Activated T-helper 2 cell treated with anti-CD3 and anti-CD28 coated beads, Interferon-gamma antibody, Interleukin-2, Interleukin-4, amounts not matched to agents 10 μg/mL and 5 μg/mL and 100 μg/mL, durations not matched to agents 14 hours and 24 hours and 36 hours (primary cell): Measurements from ENCODE around the gene GYG2. TPM values are rescaled to one million over a fixed set of nuclear protein-coding genes. Genes with fewer than 3 reads are reported as not detected.
"Not testable (repeated sequence)": the region's sequence is repeated elsewhere in the genome, so short reads cannot be mapped to it uniquely, and the experiment has no call there.

ENCODE experiments used
- DNase-seq: peaks from one replicate; pipeline ENCODE4 v3.0.0; 2021; ENCODE audit warnings: low spot score
- H3K27ac Mint-ChIP-seq: one replicate; pipeline ENCODE4 v1.8.0; 2021; ENCODE audit warnings: mixed read lengths
- H3K27me3 Mint-ChIP-seq: one replicate; pipeline ENCODE4 v1.8.0; 2021; ENCODE audit warnings: low read depth, mixed read lengths
- H3K36me3 Mint-ChIP-seq: one replicate; pipeline ENCODE4 v1.8.0; 2021; ENCODE audit warnings: low read depth, mixed read lengths
- H3K4me1 Mint-ChIP-seq: one replicate; pipeline ENCODE4 v1.8.0; 2021; ENCODE audit warnings: low read depth, mixed read lengths
- H3K4me3 Mint-ChIP-seq: one replicate; pipeline ENCODE4 v1.8.0; 2021; ENCODE audit warnings: low read depth, mild to moderate bottlenecking, moderate library complexity, mixed read lengths
- H3K9me3 Mint-ChIP-seq: one replicate; pipeline ENCODE4 v1.8.0; 2021; ENCODE audit warnings: mixed read lengths
- intact Hi-C: fragments of 100-400 bp; cut with micrococcal nuclease; formaldehyde crosslinking; loops from one replicate; pipeline ENCODE4 v1.15.1; 2023
- total RNA-seq: library from RNA; stranded (reverse); gene quantifications from 2 replicates; pipeline ENCODE4 v1.2.3, GENCODE V29; 2022

Gene GYG2
- not detected in 2 replicates for total RNA-seq

DNA sequence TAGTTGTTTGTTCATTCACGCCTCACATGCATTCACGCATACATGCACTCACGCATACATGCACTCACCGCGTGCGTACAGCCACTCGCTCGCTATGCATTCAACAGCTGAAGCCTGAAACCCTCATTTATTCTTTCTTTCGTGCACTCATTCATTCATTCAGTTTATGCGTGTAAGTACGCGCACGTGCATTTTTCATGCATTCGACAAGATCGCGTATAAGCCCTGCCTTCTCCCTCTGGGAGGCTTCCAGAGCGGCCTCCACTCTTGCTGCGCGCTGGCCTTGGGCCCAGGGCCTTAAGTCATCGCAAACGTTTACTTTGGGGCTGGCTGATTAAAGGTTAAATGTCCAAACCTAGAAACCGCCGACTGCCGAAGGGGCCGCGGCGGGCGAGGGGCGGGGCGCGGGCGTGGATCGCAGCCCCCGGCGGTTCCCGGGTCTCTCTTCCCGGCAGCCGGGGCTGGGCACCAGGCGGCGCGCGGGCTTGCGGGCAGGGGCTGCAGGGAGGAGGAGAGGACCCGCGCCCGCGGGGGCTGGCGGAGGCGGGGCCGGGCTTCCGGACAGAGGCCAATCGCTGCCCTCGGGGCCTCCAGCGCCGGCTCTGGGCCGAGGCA, at the start of gene GYG2:
Gene GYG2 (plus strand): TSS at position 587 of the 615 bp plus-strand sequence. CDS start 1,259 bp downstream, outside the sequence.
- no peak for DNase-seq
- no peaks in the 10 kb centered on the region for H3K4me1 Mint-ChIP-seq
- intact Hi-C loops: no loop called here
- peaks cover 5% of the 10 kb centered on the region for H3K27me3 Mint-ChIP-seq
- H3K9me3 Mint-ChIP-seq: no peaks in the 10 kb centered on the region
- no peaks in the 10 kb centered on the region for H3K36me3 Mint-ChIP-seq
- H3K4me3 Mint-ChIP-seq: no peak within 1 kb of the TSS
- H3K27ac Mint-ChIP-seq: no peak within 1 kb of the TSS

DNA sequence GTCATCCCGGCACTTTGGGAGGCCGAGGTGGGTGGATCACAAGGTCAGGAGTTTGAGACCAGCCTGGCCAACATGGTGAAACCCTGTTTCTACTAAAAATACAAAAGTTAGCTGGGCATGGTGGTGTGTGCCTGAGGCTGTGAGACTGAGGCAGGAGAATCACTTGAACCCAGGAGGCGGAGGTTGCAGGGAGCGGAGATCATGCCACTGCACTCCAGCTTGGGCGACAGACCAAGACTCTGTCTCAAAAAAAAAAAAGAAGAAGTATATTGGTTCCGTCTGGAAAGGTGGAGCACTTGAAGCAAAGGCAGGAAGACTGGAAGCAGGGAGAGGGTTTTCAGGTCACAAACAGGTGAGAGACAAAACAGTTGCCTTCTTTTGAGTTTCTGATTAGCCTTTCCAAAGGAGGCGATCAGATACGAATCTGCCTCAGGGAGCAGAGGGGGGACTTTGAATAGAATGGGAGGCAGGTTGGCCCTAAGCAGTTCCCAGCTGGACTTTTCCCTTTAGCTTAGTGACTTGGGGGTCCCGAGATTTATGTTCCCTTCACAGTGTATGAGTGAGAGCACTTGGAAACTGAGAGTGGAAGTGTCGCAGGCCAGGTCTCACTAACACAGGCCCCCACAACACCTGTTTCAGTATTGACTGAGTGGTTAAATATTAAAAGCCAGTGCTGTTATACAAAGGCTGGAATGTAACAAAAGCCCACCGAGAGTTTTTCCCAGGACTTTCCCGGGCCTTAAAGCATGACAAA, 48.1 kb upstream of the GYG2 start:
- H3K27ac Mint-ChIP-seq, H3K4me1 Mint-ChIP-seq, H3K9me3 Mint-ChIP-seq, H3K4me3 Mint-ChIP-seq, H3K27me3 Mint-ChIP-seq, DNase-seq, intact Hi-C loops, H3K36me3 Mint-ChIP-seq: not testable (repeated sequence)

DNA sequence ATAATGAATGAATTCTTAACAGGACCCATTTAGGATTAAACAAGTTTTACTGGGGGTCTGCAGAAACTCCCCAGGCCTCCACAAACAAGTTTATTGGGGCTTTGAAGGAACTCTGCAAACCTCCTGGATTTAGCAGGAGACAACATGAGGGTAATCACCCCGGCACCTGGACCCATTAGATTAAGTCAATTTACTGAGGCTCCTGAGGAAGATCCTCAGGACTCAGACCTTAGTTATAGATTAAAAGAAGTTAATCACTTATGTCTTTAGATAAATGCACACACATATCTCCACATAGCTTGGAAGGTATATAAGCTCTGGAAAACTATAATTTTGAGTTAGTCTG, 47.5 kb upstream of the GYG2 start:
- Mint-ChIP-seq H3K4me3 (no peak overlapping the region), H3K27ac (no peak overlapping the region), H3K4me1 (no peaks in the 10 kb centered on the region), H3K36me3 (no peaks in the 10 kb centered on the region), H3K9me3 (no peaks in the 10 kb centered on the region), H3K27me3 (peaks cover 4% of the 10 kb centered on the region)
- no peak for DNase-seq
- intact Hi-C loops: no loop called here

DNA sequence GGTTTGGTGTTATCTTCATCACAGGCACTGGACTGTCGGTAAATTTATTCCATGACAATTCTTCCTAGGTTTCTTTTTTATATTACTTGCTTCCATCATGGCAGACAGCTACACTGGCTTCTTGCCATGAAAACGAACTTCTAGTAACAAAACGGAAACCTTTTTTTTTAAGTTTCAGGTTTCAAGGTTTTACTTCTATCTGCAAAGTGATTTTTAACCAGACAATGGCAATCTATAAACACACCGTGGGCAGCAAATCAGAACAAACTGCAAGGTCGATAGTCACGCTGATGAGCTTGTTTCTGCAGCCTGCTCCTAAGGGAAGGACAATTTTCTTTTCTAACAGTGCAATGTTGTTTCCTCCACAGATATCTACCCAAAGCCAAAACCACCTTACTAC, 47.0 kb upstream of the GYG2 start:
- Mint-ChIP-seq H3K27ac (no peak overlapping the region), H3K9me3 (no peaks in the 10 kb centered on the region), H3K4me3 (no peak overlapping the region), H3K4me1 (no peaks in the 10 kb centered on the region), H3K36me3 (no peaks in the 10 kb centered on the region), H3K27me3 (peaks cover 4% of the 10 kb centered on the region)
- intact Hi-C loops: no loop called here
- no peak for DNase-seq

DNA sequence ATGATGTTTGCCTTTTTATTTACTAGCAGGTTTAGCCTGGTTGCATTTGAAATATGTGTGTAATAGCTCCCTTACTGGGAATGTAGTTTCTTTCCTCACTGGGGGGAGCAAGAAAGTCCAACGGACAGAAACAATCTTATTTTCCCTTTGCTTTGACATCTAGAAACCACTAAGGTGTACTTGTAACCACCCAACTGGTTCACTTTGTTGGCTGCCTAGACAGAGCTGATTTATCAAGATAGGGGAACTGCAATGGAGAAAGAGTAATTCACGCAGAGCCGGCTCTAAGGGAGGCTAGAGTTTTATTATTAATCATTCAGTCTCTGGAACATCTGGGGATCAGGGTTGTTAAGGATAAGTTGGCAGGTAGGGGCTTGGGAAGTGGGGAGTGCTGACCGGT, 46.6 kb upstream of the GYG2 start:
- Mint-ChIP-seq H3K27me3 (peaks cover 2% of the 10 kb centered on the region), H3K4me3 (no peak overlapping the region)
- intact Hi-C loops: no loop called here

DNA sequence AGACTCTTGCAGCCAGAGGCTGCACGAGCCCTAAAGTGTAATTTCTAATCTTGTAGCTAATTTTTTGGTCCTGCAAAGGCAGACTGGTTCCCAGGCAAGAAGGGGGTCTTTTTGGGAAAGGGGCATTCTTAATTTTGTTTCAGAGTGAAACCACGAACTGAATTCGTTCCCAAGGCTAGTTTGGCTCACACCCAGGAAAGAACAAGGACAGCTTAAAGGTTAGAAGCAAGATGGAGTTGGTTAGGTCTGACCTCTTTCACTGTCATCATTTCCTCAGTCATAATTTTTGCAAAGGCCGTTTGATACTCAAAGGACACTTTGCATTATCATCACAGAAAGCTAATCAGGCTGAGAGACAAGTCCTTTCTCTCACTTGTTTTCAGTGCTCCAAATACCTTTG, 46.0 kb upstream of the GYG2 start:
- Mint-ChIP-seq H3K27ac (no peak overlapping the region), H3K9me3 (no peaks in the 10 kb centered on the region), H3K4me3 (no peak overlapping the region), H3K27me3 (peaks cover 2% of the 10 kb centered on the region), H3K36me3 (no peaks in the 10 kb centered on the region), H3K4me1 (no peaks in the 10 kb centered on the region)
- intact Hi-C loops: no loop called here
- no peak for DNase-seq

More for the DNA sequence above, 46.6 kb upstream of the GYG2 start:
- no peak for DNase-seq
- no peak overlapping the region for H3K27ac Mint-ChIP-seq
- H3K4me1 Mint-ChIP-seq: no peaks in the 10 kb centered on the region
- no peaks in the 10 kb centered on the region for H3K36me3 Mint-ChIP-seq
- no peaks in the 10 kb centered on the region for H3K9me3 Mint-ChIP-seq

DNA sequence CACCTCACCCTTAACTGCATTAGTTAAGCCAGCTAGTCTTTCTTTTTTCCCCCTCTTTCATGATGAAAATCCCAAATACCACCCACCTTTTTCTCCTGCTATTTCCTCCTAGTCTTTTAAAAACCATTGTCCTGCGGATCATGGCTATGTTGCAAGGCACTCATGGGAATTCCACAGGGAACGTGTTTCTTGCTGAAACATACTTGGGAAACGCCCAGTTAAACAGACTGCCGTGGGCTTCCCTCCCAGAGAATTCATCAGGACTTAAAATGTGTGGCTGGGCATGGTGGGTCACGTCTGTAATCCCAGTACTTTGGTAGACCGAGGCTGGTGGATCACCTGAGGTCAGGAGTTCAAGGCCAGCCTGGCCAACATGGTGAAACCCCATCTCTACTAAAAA, 44.7 kb upstream of the GYG2 start:
- no peak for DNase-seq
- no peaks in the 10 kb centered on the region for H3K36me3 Mint-ChIP-seq
- H3K4me3 Mint-ChIP-seq: no peak overlapping the region
- H3K27me3 Mint-ChIP-seq: no peaks in the 10 kb centered on the region
- no peaks in the 10 kb centered on the region for H3K9me3 Mint-ChIP-seq
- no peaks in the 10 kb centered on the region for H3K4me1 Mint-ChIP-seq
- intact Hi-C loops: no loop called here
- no peak overlapping the region for H3K27ac Mint-ChIP-seq

DNA sequence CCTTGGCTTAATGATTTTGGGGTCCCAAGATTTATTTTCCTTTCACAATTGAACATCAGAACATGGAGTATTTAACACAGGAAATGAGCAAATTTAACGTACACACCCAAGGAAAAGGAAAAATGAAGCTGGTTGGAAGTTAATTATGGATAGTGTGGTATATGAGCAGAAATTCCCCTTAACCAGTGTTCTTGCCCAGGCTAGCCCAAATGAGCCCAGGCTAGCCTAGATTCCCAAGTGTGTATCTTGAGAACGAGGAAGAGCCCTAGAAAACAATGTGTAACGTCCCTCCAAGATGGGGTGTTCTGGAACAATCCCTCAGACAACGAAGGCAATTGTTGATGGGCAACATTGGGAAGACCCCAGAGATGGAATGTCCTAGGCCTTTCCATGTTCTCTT, 43.2 kb upstream of the GYG2 start:
- no peak overlapping the region for H3K27ac Mint-ChIP-seq
- H3K4me1 Mint-ChIP-seq: no peaks in the 10 kb centered on the region
- DNase-seq: no peak
- H3K9me3 Mint-ChIP-seq: no peaks in the 10 kb centered on the region
- H3K4me3 Mint-ChIP-seq: no peak overlapping the region
- H3K36me3 Mint-ChIP-seq: no peaks in the 10 kb centered on the region
- intact Hi-C loops: no loop called here
- no peaks in the 10 kb centered on the region for H3K27me3 Mint-ChIP-seq

DNA sequence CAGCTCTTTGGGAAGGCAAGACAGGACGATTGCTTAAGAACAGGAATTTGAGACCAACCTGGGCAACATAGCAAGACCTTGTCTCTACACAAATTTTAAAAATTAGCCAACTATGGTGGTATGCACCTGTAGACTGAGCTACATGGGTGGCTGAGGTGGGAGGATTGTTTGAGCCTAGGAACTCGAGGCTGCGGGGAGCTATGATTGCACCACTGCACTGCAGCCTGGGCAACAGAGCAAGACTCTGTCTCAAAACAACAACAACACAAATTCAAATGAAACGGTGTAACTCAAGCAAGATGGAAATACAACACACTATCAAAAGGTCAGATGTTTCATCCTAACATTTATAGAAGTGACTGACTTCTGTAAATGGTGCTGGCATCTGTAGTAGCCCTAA, 39.8 kb upstream of the GYG2 start:
- Mint-ChIP-seq H3K4me1 (no peaks in the 10 kb centered on the region), H3K9me3 (no peaks in the 10 kb centered on the region), H3K27me3 (no peaks in the 10 kb centered on the region), H3K36me3 (no peaks in the 10 kb centered on the region), H3K4me3 (no peak overlapping the region), H3K27ac (no peak overlapping the region)
- intact Hi-C loops: no loop called here
- no peak for DNase-seq

DNA sequence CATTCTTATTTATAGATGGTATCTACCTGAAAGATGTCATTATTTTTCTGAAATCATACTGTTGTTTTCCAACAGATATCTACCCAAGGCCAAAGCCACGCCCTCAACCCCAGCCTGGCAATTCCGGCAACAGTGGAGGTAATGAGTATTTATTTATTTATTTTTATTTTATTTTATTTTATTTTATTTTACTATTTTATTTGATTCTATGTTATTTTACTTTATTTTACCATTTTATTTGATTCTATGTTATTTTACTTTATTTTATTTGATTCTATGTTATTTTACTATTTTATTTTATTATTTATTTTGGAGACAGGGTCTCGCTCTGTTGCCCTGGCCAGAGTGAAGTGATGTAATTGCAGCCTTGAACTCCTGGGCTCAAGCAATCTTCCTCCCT, 39.2 kb upstream of the GYG2 start:
- no peak for DNase-seq
- Mint-ChIP-seq H3K4me1 (no peaks in the 10 kb centered on the region), H3K9me3 (no peaks in the 10 kb centered on the region), H3K27ac (no peak overlapping the region), H3K36me3 (no peaks in the 10 kb centered on the region), H3K4me3 (no peak overlapping the region), H3K27me3 (peaks cover 2% of the 10 kb centered on the region)
- intact Hi-C loops: no loop called here

DNA sequence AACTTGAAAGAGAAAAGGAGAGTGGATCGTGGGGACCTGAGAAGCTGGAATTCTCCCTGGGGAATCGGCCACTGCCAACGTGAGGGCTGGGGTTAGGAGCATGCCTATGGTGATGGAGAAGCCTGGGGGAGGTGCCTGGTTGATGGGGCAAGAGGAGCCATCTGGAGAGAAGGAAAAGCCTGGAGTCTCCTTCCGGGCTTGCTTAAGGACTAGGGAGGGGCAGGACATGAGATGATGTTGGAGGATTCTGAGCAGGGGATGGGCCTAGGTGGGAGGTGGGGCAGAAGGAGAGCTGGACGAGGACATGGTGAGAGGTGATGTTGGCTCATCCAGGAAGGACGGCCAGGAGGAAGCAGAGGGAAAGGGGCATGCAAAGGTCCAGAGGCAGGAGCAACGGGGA, 35.0 kb upstream of the GYG2 start:
- Mint-ChIP-seq H3K27me3 (peaks cover 2% of the 10 kb centered on the region), H3K4me3 (no peak overlapping the region), H3K27ac (no peak overlapping the region), H3K4me1 (no peaks in the 10 kb centered on the region), H3K9me3 (no peaks in the 10 kb centered on the region), H3K36me3 (no peaks in the 10 kb centered on the region)
- intact Hi-C loops: no loop called here
- DNase-seq: no peak

DNA sequence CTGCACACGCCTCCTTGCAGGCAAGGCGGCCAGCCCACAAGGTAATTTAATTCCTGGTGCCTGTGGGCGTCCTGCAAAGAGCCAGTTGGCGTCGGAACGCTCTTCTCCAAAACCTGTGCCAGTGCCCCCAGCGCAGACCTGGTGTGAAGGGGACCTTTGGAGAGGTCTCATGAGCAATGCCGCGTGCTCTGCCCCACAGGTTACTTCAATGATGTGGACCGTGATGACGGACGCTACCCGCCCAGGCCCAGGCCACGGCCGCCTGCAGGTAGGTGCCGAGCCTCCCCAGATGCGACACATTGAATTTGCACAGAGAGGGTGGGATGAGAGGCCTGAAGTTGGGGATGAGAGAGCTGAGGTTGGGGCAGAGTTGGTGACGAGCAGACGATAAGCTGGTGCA, 34.4 kb upstream of the GYG2 start:
- H3K27me3 Mint-ChIP-seq: peaks cover 2% of the 10 kb centered on the region
- H3K9me3 Mint-ChIP-seq: no peaks in the 10 kb centered on the region
- H3K4me3 Mint-ChIP-seq: no peak overlapping the region
- intact Hi-C loops: no loop called here
- H3K27ac Mint-ChIP-seq: no peak overlapping the region
- DNase-seq: no peak
- no peaks in the 10 kb centered on the region for H3K4me1 Mint-ChIP-seq
- no peaks in the 10 kb centered on the region for H3K36me3 Mint-ChIP-seq

DNA sequence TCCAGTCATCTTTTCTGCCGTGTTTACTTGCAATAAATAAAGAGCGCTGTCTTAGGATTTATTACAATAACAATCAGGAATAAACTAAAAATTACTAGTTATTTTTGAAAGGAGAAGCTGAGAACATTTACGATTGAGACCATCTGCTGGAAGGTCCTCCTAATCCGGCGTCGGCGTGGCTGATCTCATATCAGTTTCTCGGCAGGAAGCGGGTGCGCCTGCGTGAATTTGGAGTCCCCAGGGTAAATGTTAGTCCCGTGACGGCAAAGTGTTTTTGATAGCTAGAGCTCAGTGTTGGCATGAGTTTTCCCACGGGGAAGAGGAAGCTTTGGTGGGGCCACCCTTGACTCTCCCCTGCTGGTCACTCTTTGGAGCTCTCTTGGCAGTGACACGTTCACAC, 31.9 kb upstream of the GYG2 start:
- H3K27ac Mint-ChIP-seq, H3K27me3 Mint-ChIP-seq, H3K9me3 Mint-ChIP-seq, H3K36me3 Mint-ChIP-seq, intact Hi-C loops, H3K4me1 Mint-ChIP-seq, H3K4me3 Mint-ChIP-seq, DNase-seq: not testable (repeated sequence)
